VCaP (cell line): ENCODE data around the gene CMPK2.
A peak's percentile ranks its signal among the peaks of the same experiment; 100 is the strongest.

Source experiments
- H3K27ac ChIP-seq: fragments of 450-650 bp; 2 replicates; pipeline ENCODE4 v1.5.1; 2017
- TF ChIP-seq, protein P1 (sequence below): fragments of 450-650 bp; conservative IDR thresholded peaks from 2 replicates; pipeline ENCODE4 v1.5.1; 2017; ENCODE audit warnings: mild to moderate bottlenecking, moderate library complexity

The CMPK2 gene

GRCh38 chr2:6827566-6828298 is 38.0 kb downstream of the CMPK2 start:
- TF ChIP-seq, protein P1, sequence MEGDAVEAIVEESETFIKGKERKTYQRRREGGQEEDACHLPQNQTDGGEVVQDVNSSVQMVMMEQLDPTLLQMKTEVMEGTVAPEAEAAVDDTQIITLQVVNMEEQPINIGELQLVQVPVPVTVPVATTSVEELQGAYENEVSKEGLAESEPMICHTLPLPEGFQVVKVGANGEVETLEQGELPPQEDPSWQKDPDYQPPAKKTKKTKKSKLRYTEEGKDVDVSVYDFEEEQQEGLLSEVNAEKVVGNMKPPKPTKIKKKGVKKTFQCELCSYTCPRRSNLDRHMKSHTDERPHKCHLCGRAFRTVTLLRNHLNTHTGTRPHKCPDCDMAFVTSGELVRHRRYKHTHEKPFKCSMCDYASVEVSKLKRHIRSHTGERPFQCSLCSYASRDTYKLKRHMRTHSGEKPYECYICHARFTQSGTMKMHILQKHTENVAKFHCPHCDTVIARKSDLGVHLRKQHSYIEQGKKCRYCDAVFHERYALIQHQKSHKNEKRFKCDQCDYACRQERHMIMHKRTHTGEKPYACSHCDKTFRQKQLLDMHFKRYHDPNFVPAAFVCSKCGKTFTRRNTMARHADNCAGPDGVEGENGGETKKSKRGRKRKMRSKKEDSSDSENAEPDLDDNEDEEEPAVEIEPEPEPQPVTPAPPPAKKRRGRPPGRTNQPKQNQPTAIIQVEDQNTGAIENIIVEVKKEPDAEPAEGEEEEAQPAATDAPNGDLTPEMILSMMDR = no peak
- H3K27ac ChIP-seq = peak overlapping the region; percentile 52

GRCh38 chr2:6826081-6826913 is 39.4 kb downstream of the CMPK2 start:
- no peak overlapping the region for H3K27ac ChIP-seq

DNA sequence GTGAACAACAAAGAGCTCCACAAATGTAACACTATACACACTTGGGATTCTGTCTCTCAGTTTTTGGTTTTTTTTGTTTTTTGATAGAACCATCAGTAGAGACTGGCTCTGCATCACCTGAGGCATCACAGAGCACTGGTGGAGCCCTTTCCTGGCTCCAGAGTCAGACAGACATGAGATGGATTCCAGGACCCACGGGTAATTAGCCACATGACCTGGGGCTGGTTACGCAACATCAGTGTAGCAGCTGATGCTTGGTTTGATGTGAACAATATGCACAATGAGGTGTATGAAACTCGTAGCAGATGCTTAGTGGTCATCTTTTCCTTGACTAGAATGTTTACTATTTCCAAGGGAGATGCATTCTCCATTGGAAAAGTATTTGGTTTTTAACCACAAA is 40.7 kb downstream of the CMPK2 start:
- TF ChIP-seq, protein P1 = no peak
- H3K27ac ChIP-seq = no peak overlapping the region

More at GRCh38 chr2:6826081-6826913, 39.4 kb downstream of the CMPK2 start:
- TF ChIP-seq, protein P1 = no peak; the same call in 1 of the 2 replicates

DNA sequence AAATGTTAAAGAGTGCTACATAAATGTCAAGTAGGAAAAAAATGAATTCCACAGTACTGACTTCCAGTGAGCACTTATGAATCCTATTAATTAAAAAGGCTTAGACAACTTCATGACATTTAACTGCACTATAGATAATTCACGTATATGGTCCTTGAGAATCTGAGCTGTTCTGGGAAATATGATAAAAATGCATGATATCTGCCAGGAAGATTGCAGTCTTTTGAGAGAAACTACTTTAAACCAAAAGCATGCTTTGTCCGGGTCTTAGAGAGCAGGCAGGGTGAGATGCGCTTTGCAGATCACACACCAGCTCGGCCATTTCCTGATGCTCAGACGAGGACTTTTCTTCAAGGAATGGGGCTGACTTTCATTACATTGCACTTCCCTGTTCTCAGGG is 42.6 kb downstream of the CMPK2 start:
- H3K27ac ChIP-seq = no peak overlapping the region
- TF ChIP-seq, protein P1 = no peak

GRCh38 chr2:6822406-6822805 is 43.3 kb downstream of the CMPK2 start:
- TF ChIP-seq, protein P1 = no peak
- H3K27ac ChIP-seq = no peak overlapping the region

GRCh38 chr2:6820903-6821584 is 44.7 kb downstream of the CMPK2 start:
- TF ChIP-seq, protein P1 = no peak
- no peak overlapping the region for H3K27ac ChIP-seq

DNA sequence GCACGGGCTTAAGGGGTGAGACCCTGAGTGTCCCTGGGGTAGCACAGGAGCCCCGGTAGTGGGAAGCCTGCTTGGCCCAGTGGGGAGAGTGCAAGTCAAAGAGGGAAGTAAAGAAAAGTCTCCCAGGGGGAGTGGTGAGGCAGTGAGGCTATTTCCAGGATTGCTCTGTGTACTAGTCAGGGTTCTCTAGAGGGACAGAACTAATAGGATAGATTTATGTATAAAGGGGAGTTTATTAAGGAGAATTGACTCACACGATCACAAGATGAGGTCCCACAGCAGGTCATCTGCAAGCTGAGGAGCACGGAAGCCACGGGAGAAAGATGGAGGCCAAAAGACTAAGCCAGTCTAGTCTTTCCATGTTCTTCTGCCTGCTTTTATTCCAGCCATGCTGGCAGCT is 45.5 kb downstream of the CMPK2 start:
- TF ChIP-seq, protein P1 = no peak
- H3K27ac ChIP-seq = no peak overlapping the region
